ENCODE data around the gene IFNLR1.

Gene IFNLR1

DNA sequence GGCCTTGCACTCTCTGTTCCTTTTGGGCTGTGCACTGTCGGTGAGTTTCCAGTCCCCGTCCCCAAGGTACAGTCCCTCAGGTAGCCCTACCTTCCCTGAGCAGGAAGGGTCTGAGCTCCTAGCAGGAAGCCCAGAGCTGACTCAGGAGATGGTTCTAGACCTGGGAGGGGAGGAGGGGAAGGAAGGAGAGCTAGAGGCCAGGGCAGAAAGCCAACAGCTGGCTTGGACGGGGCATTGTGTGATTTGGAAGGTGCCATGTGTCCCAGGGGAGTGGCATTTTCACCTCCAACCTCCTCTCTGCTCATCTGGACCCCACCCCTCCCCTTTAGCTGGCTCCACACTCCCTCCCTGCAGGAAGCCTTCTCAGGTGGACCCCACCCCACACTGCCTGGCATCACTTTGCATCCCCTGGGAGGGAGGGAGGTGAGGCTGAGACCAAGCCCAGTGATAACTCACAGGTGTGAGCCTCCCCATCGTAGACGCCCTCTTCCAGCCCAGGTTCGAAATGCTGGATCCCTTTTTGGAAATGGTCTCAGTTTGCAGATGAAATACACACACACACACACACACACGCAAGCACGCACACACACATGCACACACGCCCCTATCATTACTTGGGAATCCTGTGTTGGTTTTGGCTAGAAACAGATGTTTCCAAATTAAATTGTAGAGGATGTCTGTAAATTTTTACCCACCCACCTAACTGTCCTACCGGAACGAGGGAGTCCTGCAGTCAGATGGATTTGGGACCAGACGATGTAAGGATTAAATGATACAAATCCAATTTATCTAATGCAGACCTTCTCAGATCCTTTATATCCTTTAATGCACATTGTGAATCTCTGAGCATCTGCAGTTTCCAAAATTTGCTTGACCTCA is 19.7 kb upstream of the IFNLR1 start:
- no peak for DNase-seq (ENCODE audit: extremely low read depth in 1 of 2, low read depth in 1 of 2)

DNA sequence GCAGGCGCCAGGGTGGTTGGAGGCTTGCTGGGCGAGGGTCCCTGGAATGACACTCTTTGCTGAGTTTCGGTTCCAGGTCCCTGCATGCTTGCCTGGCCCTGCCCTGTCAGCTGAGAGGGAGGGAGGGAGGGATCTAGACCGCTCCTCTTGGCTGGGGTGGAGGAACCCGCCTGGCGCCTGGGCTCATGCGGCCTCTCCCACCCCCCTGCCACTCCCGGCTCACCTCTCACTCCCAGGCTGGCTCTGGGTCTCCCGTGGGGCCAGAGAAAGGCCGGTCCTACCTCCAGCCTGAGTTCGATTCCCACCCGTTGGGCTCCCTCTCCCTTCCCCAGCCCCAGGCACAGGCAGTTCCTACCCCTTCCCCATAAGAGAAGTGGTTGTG is 19.0 kb upstream of the IFNLR1 start:
- no peak for DNase-seq (ENCODE audit: extremely low read depth in 1 of 2, low read depth in 1 of 2)

DNA sequence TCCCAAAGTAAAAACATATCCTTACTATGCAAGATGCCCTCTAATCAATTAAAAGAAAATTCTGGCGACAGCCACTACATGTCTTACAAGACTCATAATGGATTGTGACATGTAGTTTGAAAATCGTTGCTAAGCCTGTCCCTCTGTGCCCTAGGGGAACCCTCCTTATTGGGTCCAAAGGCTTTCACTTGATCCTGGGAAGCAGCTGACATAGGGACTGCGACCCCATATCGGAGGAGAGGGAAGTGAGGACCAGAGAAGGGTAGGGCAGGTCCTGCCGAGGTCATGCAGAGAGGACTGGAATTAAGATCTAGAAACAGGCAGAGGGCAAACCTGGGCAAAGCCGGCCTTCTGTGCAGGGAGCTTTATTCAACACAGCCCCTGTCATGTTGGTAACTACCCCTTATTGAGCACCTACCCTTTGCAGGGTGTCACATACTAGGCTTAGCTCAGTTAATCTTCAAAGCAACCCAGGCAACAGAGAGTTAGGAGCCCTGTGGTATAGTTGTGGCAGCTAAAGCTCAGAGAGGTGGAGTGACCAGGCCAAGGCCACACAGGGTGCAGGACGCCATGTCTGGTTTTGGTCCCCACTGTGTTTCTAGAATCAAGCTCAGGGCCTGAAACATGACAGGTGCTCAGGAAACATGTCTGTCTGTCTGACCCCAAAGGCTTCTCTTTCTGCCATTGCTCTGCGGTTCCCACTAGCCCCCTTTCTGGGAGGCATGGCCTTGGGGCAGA is 18.4 kb upstream of the IFNLR1 start:
- DNase-seq (ENCODE audit: extremely low read depth in 1 of 2, low read depth in 1 of 2): no peak

DNA sequence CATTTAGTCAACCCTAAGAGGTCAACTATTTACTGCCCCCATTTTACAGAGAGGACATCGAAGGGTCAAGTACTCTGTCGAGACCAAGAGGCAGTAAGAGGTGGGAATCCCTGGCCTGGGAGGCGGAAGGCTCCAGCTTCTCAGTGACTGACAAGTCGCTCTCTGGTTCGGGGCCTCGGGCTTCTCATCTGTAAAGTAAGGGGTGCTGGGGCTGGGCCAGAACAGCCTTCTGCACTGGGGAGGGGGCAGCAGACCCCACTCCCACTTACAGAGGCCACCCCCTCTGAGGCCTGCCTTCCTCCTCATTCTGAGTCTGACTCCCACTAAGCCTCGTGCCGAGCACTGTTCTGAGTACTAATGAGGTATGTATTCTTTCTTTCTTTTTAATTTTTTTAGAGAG is 17.0 kb upstream of the IFNLR1 start:
- no peak for DNase-seq (ENCODE audit: extremely low read depth in 1 of 2, low read depth in 1 of 2)

DNA sequence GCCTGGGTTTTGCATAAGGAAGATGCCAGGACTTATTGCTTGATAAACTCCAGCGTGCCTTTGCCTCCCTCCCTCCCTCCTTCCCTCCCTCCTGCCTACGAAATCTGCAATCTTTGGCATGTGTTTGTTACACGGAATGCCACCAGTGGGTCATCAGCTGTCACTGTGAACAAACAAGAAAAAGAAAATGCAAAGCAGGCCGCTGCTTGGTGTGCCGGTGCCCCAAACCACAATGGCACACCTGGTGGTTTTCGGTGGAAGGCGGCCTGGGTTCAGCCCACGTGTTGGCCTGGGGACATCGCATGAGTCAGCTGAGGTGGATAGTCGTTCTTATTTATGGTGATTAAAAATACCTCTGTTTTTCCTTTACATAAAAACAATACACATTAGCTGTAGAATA is 16.3 kb upstream of the IFNLR1 start:
- no peak for DNase-seq (ENCODE audit: extremely low read depth in 1 of 2, low read depth in 1 of 2)

DNA sequence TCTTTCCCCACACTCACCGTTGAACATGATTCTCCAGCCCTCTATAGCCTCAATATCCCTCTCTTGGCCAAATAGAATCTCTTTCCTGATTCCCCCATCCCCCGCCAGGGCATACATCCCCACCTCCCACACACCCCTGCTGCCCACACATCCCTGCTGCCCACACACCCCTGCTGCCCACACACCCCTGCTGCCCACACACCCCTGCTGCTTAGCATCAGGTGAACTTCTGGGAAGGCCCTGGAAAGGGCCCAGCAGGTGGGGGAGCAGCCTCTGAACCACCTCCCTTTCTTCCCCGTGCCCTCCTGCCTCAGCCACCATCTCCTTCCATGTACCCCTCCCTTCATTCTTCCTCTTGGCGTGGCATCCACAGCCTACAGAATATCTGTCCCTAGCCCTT is 15.9 kb upstream of the IFNLR1 start:
- DNase-seq (ENCODE audit: extremely low read depth in 1 of 2, low read depth in 1 of 2): no peak

DNA sequence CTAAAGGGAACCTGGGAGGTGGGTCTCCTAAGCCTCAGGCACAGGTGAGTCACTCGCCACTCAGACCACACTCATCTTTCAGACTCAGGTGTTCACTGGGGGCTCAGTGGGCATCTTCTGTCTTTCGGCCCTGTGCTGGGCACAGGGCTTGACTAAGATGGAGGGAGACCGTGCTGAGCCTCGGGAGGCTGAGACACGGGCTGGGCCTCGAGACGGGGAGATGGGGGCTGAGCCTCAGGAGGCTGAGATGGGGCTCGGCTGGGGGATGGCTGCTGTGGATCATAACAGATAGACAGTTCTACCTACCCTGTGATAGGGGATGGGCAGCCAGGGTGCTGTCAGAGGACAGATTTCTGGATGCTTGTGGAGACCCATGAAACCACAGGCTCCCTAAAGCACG is 15.5 kb upstream of the IFNLR1 start:
- no peak for DNase-seq (ENCODE audit: extremely low read depth in 1 of 2, low read depth in 1 of 2)

DNA sequence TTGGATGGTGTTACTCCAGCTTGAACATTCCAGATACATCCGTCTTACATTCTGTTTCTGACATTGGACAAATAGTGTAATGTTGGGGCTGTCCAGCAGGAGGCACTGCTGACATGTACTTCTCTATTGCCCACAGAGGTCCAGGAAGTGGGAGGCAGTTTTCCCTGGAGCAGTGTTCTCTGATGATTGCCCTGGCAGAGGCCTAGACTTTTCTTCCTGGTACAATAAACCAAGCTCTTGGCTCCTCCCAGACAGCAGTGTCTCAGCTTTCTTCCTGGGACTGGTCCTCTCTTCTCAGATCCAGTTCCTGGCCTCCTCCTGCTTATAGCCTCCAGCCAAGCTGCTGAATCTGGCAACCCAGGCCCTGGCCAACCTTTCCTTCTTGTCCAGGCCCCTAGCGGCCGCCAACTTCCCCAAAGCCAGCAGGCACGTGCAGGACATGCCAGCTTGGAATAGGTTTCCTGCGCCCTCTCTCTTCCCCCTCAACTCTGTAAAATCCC is 14.9 kb upstream of the IFNLR1 start:
- no peak for DNase-seq (ENCODE audit: extremely low read depth in 1 of 2, low read depth in 1 of 2)

DNA sequence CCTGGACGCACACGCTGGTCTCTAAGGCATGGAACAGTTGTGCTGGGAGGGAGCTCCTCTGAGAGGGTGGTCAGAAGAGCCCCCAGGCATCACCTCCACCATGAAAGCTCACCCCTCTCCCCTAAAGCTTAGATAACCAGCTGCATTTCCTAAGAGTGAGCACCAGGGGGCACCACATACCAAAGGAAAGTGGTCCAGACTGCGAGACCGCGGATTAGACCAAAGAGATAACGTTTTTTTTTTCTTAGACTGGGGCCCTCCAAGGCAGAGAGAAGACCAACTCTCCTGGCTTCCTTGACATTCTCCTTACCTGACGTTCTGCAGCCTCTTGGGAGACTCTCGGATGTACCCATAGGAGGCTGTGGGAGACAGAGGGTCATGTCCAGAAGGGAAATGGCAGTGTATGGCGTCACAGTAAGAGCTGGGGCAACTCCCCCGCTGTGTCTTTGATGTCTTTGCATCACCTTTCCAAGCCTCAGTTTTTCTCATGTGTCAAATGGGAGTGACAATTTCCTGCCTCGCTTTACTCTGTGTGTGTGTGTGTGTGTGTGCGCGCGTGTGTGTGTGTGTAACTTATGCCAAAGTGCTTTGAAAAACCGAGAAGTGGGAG is 12.3 kb upstream of the IFNLR1 start:
- no peak for DNase-seq (ENCODE audit: extremely low read depth in 1 of 2, low read depth in 1 of 2)

DNA sequence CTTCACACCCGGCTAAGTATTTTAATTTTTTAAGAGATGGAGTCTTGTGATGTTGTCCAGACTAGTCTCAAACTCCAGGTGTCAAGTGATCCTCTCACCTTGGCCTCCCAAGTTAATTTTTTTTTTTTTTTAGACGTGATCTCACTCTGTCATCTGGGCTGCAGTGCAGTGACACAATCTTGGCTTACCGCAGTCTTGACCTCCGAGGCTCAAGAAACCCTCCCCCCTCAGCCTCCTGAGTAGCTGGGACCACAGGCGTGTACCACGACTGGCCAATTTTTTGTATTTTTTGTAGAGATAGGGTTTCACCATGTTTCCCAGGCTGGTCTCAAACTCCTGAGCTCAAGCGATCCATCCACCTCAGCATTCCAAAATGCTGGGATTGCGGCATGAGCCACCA is 11.7 kb upstream of the IFNLR1 start:
- DNase-seq (ENCODE audit: extremely low read depth in 1 of 2, low read depth in 1 of 2): no peak

DNA sequence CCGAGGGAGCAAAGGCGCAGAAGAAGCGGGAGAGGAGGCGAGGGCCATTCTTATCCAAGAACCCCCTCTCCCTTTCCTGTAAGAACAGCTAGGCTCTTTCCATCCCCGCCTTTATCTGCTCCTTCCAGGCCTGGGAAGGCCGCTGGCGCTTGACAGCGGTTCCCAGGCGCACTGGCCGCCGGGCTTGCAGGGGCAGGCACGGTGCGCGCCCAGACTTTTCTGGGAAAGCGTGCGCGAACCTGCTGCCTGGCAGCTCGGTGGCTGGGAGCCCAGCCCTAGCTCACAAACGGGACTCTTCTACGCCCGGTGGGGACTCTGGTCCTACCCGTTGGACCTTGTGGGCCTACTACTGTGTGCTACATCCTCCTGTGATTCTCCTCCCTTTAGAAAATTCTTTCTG is 8.8 kb upstream of the IFNLR1 start:
- DNase-seq (ENCODE audit: extremely low read depth in 1 of 2, low read depth in 1 of 2): no peak

DNA sequence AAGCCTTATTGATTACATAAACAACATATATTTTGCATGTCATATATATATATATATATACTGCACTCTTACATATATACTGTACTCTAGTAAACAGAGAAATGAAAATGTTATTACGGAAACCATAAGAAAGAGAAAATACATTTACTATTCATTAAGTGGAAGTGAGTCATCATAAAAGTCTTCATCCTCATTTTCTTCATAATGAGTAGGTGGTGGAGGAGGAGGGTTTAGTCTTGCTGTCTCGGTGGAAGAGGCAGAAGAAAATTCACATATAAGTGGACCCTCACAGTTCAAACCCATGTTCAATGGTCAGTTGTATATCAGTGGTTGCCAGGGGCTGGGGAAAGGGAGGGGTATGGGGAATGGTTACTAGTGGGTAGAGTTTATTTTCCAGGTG is 8.0 kb upstream of the IFNLR1 start:
- DNase-seq (ENCODE audit: extremely low read depth in 1 of 2, low read depth in 1 of 2): no peak

DNA sequence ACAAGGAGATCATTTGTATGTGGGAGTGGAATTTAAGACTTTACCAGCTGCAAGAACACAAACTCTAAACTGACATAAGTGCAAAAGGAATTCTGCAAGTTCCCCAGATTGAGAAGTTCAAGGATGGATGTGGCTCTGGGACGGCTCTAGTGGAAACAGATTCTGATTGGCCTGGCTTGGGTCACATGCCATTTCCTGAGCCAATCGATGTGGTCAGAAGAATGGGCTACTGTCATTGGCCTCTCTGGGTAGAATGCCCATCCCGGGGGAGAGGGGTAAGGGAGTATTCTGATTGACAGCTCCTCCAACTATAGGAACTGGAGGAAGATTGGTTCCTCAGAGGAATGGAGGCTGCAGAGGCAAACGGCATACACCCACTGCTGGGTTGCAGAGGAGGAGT is 6.0 kb upstream of the IFNLR1 start:
- no peak for DNase-seq (ENCODE audit: extremely low read depth in 1 of 2, low read depth in 1 of 2)

DNA sequence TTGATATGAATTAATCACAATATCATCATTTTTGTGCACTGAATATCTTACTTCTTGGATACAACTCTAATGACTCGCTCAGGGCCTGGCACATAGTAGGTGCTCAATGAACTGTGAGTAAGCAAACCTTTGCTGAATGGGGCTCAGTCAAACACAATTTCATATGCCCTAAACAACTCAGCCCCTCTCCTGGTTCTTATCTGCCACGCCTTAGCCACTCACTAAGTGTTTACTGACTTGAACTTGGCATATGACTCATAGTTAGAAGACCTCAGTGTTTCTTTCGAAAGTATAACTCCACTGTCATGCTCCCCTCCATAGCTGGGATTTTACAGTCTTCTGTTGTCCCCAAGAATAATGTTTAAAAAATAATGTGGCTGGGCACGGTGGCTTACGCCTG is 4.8 kb upstream of the IFNLR1 start:
- no peak for DNase-seq (ENCODE audit: extremely low read depth in 1 of 2, low read depth in 1 of 2)

DNA sequence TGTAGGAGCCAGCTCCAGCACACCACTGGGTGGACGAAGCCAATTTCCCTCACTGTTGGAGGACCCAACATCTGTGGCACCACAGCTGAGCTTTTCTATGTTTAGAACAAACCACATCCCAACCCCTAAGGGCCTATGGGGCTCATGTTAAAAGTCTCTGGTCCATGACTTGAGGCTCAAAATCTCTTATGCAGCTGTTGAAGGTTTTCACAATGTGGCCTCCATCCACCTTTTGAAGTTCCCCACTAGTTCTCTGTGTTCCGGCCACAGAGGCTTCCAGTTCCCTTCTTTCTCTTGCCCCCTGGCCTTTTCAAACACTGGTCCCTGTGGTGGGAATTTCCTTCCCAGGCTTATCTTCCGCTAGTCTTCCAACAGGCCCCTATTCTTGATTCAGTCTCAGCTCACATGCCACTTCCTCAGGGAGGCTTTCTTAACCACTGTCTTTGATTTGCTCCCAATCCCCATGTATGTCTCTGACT is 3.9 kb upstream of the IFNLR1 start:
- DNase-seq (ENCODE audit: extremely low read depth in 1 of 2, low read depth in 1 of 2): no peak

DNA sequence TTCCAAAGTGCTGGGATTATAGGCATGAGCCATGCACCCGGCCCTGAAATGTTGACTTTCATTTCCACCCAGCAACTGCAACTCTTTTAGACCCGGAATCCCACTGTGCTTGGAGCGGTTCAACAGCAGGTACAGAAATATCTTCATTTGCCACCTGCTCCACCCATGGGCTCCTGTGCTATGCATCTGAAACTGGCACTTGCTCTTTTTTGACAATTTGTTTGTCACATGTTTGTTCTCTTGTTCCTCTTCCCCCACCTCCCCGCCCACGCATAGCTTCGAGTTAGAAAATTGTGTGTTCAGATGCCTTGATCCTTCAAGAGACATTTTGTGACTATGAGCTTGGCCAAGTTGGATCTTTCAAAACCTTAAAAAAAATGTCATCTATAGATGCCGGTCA is 2.4 kb upstream of the IFNLR1 start:
- no peak for DNase-seq (ENCODE audit: extremely low read depth in 1 of 2, low read depth in 1 of 2)

DNA sequence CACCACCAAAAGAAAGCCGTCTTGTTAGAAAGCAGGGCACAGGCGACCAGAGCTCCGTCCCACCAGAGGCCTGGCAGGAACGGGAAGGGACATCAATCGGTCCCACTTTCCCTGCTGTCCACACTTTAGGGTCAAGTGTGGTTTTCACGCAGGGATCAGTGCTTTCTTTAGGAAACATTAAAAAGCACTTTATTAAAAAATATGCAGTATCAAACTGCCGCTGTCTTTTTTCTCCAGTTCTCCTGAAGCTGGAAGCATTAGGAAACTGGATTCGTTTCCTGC is 437 bp downstream of the IFNLR1 start:
- no peak for DNase-seq (ENCODE audit: extremely low read depth in 1 of 2, low read depth in 1 of 2)

DNA sequence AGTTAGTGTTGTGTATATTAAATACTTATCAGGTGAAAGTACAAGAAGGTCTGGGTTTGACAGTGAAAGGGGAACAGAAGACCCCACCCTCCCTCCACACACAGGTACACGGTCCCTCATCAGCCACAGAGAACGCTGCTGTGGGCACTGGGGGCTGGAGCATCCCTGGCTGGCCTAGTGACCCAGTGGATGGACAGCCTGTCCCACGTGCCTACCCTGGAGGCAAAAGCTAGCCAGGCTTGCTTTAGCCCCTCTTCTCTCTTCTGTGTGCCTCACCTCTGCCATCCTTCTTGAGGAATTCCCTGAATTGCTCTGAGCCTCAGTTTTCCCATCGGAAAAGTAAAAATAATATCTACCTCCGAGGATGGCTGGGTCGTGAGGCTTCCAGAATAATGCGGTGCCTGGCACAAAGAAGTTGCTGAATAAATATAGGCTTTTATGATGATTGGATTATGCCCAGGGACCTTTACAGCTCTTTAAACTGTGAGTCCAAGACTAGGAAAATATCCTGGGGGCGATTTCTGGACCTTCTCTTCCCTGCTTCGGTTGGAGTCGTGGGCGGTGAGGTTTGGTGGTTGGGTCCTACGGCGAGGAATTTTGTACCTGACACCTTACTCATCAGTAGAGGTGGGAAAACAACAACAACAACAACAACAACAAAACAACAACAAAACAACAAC is 918 bp downstream of the IFNLR1 start:
- no peak for DNase-seq (ENCODE audit: extremely low read depth in 1 of 2, low read depth in 1 of 2)

DNA sequence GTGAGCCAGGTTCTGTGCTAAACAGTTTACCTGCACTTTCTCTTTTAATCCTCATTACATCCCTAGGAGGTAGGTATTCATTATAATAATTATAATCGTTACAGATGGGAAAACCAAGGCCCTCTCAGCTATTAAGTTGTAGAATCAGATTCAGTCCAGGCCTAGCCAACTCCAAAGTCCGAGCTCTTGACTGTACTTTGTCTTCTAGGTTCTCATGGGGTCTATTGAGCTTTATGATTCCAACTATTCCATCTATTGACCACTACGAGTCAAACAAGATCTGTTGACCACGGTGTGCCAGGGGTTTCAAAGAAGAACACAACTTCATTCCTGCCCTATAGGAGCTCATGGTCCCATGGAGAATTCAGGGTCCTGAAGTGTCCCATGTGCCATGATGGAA is 2.0 kb downstream of the IFNLR1 start:
- DNase-seq (ENCODE audit: extremely low read depth in 1 of 2, low read depth in 1 of 2): no peak

DNA sequence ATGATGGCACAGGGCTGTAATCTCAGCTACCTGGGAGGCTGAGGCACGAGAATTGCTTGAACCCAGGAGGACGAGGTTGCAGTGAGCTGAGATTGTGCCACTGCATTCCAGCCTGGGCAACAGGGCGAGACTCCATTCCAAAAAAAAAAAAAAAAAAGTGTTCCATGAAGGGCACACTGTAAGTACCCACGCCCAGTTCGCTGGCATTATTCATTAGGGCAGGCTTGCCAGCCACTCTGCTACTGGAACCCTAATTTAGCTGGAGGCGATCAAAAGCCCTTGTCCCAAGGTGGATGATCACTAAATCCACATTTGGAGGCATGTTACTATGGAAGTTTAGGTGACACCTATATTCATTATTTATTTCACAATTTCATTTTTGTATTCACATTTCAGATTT is 5.0 kb downstream of the IFNLR1 start:
- no peak for DNase-seq (ENCODE audit: extremely low read depth in 1 of 2, low read depth in 1 of 2)

DNA sequence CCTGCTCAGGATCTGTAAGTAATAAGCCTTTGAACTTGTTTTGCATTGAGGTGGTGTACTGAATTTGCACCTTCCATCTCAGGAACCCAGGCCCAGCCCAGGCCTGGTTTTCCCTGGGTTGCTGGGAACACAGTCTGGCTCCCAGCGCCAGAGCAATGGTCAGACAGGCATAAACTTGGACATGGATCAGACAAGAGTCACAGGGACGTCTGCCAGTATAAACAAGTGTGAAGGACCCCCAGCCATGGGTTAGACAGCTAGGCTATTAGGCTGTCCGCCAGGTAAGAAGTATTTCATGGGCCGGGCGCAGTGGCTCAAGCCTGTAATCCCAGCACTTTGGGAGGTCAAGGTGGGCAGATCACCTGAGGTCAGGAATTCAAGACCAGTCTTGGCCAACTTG is 5.5 kb downstream of the IFNLR1 start:
- DNase-seq (ENCODE audit: extremely low read depth in 1 of 2, low read depth in 1 of 2): no peak
